Central memory CD4-positive, alpha-beta T cell (primary cell): ENCODE results near the gene RTL1.

ENCODE experiments used
- DNase-seq: peaks from one replicate; pipeline ENCODE4 v3.0.0; 2022

RTL1 gene

DNA sequence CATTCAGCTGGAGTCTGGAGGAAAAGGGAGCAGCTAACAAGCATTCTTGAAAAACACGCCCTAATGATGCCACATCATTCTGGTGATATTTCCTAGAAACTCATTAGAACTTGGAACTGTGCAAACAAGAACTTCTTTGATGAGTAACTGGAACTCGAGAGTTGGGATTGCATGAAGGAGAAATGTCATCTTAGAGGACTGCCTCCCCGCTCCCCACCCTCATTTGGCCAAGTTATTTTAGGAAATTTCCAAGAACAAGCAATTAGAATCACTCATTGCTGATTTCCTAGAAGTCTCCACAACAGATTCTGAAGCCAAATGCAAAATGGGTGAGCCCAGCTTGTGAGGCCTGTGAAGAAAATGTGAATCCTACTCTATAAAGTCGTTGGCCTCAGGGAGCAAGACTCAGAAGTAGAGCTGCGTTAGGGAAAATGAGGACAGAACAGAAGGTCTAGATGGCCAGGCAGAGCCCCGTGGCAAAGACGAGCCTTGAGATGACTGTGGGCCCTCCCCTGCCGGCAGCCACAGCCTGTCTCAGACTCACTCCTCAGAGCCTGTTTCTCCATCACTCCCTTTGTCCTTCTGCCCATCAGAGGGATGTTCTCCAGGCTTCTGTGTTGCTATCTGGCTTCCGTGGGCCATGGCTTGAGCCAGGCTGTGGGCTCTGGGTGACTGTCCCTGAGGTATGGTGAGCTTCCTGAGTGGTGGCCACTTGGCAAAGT is 38.4 kb downstream of the RTL1 start:
- DNase-seq = no peak

DNA sequence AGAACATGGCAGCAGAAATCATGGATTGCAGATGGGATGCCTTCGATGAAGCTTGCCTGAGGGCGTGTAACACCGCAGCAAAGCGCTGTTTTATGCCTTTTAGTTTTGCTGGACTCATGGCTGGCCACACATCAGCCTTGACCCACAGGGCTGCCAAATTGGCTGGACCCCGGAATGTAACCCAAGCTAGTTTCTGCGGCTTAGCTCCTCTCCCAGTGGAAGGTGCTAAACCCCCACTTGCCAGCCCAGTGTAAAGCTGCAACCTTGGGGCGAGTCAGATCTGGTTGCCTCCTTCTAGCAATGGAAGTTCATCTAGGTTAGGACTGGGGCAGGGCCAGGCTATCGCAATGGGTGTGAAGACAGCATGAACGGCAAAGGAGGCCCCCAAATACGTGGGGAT is 39.3 kb downstream of the RTL1 start:
- no peak for DNase-seq

DNA sequence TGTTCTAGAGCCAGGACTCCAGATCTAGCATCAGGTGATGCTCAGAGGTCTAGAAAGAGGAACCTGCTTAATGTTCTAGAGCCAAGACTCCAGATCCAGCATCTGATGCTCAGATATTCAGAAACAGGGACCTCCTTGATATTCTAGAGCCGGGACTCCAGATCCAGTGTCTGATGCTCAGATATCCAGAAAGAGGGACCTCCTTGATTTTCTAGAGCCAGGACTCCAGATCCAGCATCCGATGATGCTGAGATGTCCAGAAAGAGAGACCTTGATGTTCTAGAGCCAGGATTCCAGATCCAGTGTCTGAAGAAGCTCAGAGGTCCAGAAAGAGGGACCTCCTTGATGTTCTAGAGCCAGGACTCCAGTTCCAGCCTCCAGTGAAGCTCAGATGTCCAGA is 40.7 kb downstream of the RTL1 start:
- no peak for DNase-seq

DNA sequence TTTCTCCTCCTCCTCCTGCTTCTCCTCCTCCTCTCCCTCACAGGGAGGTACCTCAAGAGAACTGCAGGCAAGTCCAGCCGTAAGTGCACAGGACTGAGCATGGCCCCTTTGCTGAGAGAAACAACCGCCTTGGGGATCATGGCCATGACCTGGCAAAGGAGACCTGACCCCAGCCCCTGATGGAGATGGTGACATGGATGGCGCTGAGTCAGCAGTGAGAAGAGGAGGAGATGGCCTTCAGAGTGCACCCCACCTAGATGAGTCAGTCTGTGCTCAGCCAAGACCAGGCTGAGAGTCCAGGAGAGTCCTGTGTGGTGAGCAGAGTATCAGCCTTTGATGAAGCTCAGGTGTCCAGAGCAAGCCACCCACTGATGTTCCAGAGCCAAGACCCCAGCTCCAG is 41.2 kb downstream of the RTL1 start:
- no peak for DNase-seq

DNA sequence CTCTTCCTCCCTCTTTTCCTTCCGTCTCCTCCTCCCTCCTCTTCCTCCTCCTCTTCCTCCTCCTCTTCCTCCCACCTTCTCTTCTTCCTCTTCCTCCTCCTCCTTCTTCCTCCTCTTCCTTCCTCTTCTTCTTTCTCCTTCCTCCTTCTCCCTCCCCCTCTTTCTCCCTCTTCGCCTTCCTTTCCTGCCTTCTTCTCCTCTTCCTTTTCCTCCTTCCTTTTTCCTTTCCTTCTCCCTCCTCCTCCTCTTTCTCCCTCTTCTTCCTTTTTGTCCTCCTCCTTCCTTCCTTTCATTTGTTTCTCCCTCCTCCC is 41.6 kb downstream of the RTL1 start:
- no peak for DNase-seq

DNA sequence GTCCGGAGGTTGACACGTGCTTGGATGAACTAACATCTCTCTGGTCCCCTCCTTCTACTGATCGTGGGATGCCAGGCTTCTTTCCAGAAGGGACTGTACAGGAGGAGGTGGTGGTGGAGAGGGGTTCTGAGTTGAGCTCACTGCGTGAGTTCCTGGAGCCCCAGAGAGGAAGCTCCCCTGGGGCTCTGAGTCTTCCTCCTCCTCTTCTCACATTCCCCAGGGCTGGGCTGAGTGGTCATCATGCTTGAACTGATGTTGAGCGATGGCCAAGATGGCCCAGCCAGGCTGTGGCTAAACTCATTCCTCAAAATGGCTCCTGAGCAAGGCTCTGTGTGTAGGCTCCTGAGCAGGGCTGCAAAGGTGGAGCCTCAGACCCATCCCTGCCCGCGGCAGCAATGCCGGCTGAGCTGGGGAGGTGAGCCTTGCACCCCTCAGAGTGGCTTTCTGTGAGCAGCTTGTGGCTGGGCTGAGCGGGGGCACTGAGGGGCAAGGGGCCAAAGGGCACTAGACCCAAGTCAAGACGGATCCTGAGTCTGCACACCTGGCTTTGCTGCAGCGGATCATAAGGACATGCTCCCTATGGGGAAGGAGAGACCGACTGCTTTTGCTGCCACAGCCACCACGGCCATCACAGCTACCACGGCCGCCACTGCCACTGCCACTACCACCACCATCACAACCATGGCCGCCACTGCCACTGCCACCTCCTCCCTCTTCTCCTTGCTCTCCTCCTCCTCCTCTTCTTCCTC is 42.2 kb downstream of the RTL1 start:
- no peak for DNase-seq

DNA sequence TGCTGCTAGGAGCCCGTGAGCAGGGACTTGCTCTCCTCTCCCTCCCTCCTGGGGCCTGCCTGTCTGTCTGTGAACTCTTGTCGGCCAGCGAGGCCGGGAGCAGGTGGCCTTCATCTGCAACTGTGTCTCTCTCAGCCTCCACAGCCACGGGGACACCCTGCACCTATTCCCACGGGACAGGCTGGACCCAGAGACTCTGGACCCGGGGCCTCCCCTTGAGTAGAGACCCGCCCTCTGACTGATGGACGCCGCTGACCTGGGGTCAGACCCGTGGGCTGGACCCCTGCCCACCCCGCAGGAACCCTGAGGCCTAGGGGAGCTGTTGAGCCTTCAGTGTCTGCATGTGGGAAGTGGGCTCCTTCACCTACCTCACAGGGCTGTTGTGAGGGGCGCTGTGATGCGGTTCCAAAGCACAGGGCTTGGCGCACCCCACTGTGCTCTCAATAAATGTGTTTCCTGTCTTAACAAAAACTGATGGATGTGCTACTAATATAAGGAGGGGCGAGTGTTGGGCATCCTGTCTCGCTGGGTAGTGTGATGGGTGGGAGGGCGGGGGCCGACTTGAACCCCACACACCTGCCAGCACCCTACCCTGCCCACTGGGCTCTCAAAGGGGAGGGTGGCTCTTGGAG is 42.9 kb downstream of the RTL1 start:
- DNase-seq = no peak

DNA sequence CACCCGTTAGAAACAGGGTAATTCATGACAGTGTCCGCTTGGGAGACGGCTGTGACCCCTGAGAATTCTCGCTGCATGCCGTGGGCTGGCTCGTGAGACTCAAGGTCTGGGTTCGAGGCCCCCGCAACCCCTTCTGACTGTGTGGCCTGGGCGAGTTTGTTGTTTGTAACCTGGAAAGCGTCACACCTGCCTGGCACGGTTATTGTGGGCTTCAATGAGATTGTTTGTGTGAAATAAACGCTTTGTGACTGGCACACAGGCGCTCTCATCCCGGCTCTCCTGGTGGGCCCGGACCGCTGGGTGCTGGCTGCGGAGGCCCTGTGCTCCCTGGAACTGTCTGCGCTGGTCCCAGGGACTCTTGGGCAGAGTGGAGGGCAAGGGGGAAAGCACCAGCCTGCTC is 43.7 kb downstream of the RTL1 start:
- DNase-seq = no peak

DNA sequence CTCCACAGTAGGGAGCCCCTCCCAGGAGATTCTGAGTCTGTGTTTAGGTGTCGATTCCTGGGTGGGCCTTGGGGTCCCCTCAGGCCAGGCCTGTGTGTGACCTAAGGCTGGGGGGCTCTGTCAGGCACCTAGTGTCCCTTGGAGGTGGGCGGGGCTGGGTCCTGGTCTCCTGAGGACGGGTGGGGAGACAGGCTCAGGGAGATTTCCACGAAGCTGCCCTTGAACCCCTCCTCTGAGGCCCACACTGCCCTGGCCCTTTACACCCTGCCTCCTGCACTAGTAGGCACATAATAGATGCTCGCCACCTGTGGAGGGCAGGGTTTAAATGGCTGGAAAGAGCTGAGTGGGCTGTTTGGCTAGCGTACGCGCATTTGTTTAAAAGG is 44.7 kb downstream of the RTL1 start:
- DNase-seq = no peak

DNA sequence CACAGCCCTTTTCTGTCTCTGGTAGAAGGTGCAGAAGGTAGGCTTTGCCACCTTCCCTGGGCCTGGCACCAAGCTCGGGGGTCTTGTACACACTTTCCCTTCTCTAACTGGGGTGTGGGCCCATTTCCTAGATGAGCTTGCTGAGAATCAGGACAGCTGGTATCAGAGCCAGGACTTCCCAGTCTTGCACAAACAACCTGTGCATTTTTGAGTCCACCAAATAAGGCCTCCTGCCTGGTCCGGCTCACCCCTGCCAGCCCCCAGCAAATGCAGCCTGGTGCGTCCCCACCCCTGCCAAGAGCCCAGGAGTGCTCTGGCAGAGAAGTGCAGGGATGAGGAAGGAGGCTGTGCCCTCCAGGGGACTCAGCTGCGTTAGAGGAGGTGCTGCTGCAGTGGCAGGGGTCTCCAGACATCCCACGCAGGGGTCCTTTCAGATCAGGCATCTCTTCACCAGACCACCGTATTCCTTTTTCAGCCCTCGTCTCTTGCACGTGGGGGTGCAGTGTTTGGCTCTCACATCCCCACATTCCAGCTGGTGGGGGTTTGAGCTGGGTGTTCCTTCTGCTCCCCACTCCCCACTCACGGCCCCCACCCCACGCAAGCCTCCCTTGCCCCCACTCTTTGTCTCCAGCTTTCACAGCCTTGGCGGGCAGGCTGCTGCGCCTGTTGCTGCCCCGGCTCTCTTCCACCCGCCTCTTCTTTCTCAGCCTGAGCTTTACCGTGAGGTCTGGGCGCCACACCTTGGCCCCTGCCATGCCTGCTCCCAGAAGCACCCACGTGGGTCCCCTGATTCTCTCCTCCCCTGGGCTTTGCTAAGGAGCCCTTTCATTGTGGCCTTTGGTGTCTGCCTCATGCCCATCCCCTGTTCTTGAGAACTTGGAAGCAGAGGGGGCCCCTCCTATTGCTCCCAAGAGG is 45.3 kb downstream of the RTL1 start:
- DNase-seq = no peak

DNA sequence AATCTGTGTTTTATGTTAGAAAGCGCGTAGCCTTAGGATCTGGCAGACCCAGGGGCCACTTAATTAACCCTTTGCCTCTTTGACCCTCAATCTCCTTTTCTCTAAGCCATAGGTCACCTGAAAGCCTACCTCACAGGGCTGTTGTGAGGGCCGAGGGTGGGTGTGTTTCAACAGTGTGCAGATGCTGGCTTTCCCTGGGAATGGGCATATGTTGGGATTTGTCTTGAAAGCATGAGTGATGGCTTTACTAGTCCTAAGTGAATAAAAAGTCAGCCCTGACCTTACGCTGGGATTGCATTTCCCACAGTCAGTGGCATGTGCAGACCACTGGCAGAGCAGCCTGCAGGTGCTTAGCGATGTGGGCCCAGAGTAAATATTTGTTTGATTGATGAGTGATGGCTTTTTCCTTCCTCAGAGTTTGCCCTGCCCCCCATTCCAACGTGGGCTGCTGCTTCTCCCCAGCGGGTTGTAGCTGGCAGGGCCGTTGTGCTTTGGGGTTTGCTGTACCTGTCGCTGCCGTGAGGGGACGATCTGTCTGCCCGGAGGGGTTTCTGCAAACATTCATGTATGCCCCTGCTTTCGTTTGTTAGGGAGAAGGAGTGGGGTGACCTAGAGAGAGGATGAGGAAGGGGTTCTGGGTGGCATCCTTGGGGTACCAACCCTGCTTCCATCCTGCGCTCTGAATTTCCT is 46.1 kb downstream of the RTL1 start:
- no peak for DNase-seq

DNA sequence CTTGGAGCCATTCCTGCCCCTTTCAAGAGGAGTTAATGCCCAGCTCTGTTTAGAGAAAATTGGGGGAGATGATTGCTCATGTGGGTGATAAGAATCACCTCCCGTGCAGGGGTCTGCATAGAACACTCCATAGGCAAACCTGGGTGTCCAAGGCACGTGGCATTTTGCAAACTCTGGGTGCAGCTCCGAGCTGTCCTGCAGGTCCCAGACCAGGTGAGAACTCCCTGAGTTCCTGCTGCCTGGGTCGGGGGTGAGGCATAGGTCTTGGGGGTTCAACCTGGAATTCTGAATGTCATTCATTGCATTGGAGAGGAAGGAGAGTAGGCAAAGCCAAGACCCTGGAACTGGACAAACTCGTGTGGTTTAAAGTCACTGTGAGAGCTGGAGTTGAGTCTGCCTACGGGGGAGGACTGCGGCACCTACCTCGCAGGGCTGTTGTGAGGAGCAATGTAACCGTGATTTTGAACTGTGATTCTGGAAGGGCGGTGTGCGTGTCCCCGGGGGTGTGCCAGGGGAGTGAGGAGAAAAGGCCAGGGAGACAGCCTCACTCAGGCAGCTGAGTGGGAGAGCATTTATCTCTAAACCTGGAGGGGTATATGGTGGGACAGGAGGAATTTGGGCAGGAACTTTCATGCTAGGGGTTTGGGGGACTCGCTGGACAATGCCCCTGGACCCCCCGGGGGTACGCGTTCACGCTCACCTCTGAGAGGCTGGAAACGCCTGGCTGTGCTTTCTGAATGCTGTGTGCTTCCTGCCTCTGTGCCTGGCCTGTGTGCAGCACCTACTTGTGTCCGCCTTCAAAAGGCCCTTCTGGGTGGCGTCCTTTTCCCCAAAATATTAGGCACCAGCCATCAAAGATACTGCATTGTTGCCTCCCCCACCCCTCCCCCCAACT is 47.2 kb downstream of the RTL1 start:
- no peak for DNase-seq

DNA sequence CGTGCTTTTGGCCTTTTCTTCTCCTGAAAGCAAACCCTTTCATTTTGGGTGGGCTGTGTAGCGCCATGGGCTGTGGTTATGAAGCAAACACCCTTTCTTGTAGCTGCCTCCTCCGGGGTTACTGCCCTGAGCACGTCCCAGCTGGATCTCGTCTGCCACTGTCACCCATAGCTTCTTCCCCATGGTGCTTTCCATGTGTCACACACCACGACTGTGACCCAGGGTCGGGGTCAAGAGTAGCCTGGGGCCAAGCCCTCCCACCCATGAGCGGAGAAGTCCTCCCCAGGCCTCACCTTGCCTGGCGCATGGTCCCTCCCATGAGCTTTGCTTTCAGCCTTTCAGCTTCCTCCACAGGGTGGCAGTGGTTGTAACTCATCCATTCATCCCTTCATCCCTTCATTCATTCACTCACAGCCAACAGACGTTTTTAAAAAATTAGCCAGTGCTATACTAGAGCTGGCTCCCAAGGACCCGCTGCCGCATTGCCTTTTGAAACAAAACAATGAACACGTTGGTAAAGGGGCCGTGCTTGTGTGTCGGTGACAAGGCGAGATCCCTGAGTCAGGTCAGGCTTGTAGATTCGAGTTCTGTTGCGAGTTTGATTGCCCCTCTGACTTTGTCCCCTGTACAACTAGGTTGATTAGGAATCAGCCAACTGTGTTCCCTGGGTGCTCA is 48.1 kb downstream of the RTL1 start:
- no peak for DNase-seq

DNA sequence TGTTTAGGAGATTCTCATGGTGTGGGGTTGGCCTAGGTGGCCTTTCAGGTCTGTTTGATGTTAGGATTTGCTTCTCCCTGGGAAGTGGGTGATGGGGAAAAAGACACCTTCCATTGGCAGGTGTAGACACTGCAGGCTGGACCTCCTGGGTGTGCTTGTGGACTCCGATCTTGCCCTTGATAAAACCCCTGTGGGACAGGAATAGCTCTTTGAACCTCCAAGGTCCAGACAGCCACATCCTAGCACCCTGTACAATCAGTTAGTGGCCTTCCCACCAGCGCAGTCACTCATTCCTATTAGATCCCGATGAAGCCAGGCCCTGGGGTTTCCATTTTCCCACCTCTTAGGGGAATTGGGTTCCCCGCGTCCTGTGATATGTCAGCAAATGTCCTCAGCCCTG is 49.1 kb downstream of the RTL1 start:
- DNase-seq = no peak

DNA sequence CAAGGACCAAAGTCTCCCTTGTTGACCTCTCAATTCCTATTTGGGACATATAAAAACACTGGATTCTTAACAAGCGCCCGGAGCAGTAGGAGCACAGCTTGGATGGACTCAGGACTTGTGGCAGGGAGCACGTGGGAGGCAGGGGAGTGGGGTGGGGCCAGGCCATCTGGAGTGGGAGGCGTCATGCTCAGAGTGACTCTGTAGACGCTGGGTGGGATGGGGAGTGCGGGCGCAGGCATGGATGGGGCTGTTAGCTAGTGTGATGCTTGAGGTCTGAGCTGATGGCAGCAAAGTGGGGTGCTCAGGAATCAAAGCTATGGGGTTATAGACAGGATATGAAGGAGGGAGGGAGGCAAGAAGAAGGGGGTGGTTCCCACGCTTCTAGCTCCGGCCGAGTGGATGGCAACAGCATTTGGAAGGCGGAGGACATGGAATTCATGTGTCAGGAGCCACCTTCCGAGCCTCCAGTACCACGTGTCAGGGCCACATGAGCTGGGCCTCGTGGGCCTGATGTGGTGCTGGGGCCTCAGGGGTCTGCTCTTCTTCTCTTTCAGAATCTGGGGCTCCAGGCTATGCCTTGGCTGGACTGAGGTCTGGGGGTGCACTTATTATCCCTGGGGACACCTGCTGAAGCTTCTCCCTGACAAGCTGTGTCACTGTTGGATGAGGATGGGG is 51.4 kb downstream of the RTL1 start:
- no peak for DNase-seq

DNA sequence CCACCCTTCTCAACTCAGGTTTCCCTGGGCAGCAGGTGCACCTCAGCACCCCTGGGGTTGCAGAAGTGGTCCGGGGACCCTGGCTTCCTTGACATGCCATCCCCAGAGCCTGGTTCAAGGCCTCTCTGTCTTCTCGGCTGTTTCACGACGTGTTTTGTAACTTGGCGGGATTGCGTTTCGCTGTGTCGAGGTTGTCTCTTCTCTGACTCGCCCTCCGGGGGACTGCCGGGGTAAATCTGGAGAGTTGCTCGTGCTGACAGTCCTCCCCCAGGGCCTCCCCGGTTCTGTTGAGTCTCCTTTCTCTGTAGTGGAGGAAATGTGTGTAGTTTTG is 52.0 kb downstream of the RTL1 start:
- no peak for DNase-seq

DNA sequence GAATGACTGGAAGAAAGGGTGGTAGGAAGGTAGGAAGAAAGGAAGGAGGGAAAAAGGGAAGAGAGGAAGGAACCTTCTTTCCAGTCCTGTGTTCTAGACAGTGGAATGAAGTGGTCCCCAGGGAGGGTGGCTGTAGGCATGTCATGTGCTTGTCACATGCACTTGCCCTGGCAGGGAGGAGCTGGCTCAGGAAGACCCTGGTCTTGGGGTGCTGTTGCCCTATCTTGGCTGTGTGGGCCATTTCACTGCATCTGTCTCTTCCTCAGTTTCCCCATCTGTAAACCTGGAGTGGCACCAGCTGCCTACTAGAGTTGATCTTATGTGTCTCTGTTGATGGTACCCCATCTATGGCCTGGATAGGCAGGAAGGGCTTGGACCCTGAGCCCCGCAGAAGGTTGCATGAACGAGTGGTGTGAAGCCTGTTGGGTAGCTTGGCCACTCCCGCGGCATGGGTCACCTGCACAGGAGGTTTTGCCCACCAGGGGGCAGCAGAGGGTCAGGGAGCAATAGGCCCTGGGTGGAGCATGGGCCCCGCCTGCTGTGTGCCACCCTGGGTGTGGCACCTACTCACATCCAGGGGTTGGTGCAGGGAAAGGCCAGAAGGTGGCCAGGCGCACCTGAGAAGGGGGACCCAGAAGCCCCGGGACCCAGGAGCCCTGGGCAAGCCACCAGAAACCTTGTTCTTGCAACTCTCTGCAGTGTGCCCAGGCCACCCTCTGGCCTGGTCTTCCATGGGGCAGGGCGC is 52.5 kb downstream of the RTL1 start:
- peak; percentile 59 for DNase-seq

DNA sequence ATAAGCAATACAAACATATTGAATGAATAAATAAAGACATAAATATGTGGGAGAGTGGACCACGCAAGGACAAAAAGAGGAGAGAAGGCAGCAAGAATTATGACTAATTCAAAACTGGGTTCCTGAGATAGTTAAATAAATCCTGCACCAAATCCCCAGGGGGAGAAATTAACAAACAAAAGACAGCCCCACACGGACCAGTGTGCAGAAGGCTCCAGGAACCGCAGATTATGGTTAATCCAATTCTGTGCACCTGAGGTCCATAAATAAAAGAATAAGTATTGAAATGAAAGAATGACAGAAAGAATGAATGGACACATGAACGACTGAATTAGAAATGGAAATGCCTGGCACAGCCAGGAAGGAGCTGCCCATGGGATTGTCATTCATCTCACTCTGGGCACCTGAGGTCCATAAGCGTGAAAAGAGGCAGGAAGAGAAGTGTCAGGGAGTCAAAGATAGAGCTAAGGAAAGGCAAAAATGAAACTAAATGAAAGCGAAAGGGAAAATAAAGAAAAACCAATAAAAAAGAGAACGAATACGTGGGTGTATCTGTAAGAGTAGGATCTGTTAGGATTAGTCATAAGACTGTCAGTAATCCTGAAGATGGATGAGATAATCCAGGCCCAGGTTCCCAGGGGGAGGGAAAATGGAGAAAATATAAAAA is 54.3 kb downstream of the RTL1 start:
- DNase-seq = no peak

DNA sequence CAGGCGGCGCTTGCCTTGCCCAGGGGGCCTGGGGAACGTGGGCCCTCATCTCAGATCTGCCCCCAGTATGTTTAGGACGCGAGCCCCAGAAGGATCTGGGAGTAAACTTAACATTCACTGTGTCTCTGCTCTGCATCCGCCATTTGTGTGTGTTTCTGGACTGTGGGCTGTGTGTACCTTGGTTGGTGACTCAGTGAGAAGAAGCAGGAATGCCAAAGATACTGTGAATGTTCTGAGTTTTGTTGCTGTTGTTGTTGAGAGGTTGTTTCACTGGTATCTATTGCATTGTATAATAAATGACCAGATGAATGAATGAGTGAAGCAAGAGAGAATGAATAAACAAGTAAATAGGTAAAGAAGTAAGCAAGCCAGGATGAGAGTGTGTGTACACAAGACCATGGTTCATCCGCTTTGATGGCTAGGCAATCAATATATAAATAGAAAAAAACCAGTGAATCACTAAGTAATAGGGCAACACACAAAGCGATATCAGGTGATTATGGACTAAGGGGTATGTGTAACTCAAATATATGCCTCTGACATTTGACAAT is 57.1 kb downstream of the RTL1 start:
- DNase-seq = no peak
